Raji (cell line): ENCODE measurements around the gene EXOC6B.

Experiments
- POLR2A ChIP-seq: IDR thresholded peaks from 2 replicates; pipeline ENCODE4 v1.6.1; 2011; ENCODE audit warnings: low read depth, low read length, control low read depth; ENCODE audit not compliant: insufficient read depth

Gene EXOC6B

DNA sequence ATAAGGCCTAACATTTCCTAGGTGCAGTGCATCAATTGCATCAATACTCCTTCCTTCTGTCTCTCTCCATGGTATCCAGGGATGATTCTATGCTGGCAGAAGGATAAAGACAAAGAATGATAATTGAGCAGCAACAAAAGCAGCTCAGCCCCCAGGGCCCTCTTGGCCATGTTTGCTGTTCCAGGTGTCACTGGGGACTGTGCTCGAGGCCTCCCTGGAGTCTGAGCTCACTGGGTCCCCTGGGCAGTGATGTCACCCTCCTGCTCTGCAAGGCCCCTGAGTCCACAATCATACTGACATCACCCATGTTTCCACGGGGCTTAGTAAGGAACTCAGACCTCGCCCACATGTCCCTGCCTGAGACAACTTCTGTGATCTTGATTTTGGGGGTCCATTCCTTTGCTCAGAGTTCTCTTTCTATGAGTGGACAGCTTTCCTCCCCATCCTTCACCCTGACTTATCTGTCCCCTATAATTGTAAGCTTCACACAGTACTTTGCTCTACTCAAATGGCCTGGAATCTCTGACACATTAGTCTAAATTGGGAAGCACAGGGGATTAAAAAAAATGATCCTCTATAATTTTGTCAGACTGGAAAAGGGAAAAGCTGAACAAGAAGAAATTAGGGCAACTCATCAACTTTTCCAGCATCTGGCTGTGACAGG, 15.8 kb upstream of the EXOC6B start:
- no peak for TF ChIP-seq POLR2A

DNA sequence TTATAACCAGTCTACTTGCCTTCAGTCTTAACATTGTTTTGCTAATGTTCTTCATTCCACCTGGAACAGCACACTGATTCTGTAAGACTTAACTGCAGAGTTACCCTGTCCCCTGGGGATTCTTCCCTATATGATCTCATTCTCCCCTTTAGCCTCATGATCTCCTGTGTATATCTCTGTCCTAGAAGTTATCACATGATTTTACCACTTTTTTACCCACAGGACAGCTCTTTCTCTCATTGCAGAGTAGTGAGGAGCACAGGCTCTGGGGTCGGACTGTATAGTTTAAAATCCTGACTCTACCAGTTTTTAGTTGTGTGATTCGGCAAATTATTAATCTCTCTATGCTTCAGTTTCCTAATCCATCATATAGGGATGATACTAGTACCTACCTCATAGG, 14.2 kb upstream of the EXOC6B start:
- no peak for TF ChIP-seq POLR2A

DNA sequence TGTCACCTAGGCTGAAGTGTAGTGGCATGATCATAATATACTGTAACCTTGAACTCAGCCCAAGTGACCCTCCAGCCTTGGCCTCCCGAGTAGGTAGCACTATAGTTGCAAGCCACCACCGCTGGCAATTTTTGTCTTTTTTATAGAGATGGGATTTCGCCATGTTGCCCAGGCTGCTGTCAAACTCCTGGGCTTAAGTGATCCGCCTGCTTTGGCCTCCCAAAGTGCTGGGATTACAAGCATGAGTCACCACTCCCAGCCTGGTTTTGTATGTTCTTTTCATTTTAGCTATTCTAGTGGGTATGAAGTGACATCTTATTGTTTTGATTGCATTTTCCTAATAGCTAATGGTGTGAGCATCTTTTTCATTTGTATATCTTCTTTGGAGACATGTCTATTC, 11.3 kb upstream of the EXOC6B start:
- no peak for TF ChIP-seq POLR2A

DNA sequence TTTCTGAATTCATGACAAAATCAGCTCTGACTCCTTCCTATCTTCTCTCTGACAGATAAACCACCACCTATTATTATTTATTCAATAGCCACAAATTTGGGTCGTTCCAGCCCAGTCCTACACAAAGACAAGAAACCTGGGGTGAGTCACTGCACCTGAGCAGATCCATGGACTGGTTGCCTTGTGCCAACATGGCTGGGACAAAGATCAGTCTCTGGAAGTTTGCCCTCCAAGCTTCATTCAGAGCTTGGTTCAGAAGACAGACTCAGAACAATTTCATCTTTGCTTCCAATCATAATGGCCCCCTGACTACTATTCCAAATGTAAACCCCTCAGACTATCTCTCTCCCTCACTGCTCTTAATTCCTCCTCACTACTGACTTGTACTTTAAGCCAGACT, 9.6 kb upstream of the EXOC6B start:
- TF ChIP-seq POLR2A = no peak

DNA sequence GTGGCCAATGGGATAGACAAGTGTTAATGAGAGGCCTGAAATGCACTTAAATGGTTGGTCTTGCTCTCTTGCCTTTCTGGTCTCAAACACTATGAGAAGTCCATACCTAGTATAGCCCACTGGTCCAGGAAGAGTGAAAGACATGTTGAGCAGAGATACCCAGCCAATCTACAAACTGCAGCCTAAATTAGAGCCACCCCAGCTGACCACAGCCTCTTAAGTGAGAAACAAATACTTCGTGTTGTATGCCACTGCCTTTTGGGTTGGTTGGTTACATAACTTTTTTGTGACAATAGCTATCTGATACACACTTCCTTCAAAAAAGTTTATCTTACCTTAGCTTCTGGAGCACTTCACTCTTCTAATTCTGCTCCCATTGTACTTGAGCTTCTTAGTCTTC, 8.8 kb upstream of the EXOC6B start:
- TF ChIP-seq POLR2A = no peak

DNA sequence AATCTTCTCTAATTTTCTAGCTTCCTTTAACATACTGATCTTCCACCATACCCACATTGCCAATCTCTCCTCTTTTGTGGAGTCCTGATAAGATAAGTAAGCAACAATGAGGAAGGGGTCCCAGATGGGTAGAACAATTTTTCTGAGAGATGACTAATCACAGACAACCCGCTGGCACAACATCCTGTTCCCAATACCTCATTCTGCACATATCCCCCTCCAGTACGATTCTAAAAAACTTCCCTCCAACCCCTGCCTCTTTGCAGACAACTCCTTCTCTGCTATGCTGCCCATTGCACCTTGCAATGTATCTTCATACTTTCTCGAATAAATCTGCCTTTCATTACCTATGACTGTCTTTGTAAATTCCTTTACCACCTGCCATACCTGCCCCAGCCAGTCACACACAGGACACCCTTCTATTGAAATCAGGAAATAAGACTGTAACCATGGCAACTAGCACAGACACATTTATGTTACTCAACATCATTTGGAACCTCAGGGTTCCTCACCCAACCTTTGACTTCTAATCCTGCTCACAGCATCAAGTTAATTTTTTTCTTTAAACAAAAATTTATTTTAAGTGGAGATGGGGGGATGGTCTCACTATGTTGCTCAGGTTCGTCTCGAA, 7.4 kb upstream of the EXOC6B start:
- no peak for TF ChIP-seq POLR2A

DNA sequence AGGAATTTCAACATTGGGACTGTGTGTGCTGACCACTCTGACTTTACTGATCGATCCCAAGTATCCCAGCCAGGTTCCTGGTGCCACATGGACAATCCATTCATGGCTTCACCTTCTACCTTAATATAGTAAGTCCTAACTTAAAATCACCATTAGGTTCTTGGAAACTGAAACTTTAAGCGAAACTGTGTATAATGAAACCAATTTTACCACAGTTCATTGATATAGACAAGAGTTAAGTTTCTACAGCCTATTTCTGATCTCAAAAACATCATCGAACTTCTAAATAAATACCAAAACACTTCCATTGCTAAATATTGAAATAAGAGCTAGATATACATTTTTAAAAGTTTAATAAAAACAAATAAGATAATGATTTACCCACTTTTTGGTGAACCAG, 4.4 kb upstream of the EXOC6B start:
- TF ChIP-seq POLR2A = no peak

DNA sequence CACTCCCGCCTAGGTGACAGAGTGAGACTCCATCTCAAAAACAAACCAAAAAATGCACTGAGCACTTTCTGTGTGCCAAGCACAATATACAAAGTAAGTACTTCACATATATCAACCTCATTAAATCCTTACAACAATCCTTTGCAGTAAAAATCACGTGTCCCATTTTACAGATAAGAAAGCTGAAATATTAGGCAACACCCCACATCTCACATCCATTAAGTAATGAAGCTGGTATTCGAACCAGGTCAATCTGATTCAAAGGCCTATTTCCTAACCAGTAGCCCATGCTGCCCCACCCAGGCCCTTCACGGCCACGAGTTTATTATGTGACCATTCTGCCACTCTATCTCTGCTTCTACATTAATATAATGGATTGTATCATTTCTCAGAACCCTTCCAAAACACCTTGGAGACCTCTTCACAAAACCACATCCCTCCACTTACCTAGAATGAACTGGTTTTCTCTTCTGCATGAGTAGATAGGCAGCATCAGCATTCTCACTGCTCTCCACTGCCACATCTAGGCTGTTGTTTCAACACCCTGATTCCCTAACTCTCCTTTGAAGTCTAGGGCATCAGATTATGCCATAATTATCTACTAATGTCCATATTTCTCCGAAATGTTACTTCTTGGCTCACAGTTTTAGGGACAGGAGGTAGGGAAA, 3.1 kb upstream of the EXOC6B start:
- no peak for TF ChIP-seq POLR2A

DNA sequence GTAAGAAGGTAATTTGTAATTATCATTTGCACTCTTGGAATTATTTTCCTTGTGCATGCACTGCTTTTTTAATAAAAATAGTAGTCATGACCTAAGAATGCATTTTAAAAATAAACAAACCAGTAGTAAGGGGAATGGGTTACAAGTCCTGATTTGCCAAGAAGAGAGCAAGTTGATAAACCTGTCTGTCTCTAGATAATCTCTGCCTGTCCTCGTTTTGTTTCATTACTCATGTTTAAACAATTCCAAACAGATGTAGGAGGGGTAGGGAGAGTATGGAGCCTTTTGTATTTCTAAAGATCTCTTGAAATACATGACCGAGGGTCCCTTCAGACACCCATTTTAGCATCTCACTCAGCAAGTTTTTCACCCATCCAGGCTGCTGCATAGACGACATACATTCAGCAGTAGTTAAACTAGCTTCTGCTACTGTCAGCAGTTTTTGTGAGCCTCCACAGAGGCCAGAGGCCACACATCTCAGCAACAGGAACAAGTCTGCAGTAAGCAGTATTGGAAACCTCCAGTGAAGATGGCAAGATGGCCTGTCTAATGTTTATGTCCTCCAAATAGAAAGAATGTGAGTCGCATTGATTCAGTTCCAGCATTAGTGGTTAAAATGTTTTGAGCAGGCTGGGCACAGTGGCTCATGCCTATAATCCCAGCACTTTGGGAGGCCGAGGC, 2.3 kb upstream of the EXOC6B start:
- no peak for TF ChIP-seq POLR2A

DNA sequence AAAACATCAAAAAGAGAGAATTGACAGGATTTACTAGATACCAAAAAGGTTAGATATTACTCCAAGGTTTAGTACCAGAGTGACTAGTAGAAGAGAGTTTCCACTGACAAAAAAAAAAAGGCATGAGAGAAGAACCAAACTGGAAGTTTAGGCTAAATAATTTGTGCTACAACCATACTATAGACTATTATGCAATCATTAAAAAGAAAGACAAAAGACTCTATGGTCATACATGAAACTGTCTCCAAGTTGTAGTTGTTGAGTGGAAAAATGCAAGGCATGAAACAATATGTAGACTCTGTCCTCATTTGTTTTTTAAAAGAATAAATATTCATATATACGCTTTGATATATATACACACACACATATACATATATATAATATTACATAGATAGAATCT, 1.7 kb upstream of the EXOC6B start:
- no peak for TF ChIP-seq POLR2A

DNA sequence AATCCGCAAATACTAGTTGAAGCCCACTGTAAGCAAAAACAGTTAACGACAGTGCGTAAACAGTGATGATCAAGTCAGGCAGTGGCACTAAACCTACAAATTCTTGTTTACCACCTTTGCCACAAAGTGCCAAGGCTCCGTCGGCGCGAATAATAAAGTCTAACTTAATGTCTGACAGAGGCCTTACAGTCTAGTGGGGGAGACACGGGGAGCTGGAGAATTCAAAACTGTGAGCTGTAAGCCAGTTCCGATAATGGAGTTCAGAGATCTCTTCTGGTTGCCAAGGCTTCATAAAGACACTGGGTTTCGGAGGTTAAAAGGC, 284 bp upstream of the EXOC6B start:
- TF ChIP-seq POLR2A = no peak

DNA sequence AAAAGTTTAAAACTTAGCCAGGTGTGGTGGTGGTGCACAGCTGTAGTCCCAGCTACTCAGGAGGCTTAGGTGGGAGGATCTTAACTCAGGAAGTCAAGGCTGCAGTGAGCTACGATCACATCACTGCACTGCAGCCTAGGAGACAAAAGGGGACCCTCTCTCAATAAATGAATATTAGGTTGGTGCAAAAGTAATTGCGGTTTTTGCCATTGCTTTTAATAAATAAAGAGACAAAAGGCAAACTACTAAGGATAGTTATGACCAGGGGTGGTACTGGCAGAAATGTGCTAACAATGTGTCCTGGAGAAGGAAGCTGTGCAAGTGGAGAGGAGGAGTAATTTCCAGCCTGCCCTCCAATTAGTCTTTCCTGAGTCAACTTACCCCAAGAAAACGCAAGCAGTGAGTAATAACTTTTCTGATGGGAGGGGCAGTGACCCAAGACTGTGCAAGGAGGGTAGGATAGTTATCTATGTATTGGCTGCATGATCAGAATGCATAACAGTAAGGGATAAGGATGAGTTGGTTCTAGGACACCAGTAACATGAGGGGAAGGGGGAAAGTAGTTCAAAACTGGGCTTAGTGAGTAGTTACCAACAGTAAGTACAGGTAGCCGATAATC, 1.5 kb downstream of the EXOC6B start:
- TF ChIP-seq POLR2A = no peak

DNA sequence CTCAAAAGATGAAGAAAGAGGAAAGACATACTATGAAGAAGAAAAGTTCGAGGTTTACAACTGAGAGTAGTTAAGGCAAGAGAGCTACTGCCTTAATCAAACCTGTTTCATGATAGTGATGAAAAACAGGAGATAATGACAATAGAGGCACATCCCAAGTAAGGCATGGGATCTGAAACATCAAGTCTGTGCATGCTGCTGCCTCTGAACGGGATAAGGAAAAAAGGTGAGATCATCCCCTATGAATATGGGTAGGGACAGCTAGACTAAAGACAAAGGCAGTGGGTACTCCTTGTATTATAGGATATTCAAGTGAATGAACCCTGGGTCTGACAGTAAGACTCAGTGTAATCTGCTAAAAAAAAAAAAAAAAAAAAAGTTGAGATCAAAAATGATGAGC, 3.0 kb downstream of the EXOC6B start:
- no peak for TF ChIP-seq POLR2A

DNA sequence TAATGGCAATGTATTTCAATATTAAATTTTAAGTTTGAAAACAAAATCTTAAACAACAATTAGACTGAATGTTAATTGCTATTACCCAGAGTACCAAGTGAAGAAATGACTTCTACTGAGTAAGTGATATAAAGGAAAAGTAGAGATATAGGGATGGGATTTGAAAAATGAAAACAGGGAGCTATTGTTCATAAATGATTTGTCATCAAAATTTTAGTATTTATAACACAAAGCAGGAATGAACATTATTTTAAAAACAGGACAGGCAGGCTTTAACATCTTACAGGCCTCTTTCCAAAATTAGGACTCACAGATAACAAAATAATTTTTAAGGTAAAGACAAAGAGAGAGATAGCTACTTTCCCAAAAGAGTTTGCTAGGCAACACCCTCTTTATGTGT, 3.9 kb downstream of the EXOC6B start:
- TF ChIP-seq POLR2A = no peak

DNA sequence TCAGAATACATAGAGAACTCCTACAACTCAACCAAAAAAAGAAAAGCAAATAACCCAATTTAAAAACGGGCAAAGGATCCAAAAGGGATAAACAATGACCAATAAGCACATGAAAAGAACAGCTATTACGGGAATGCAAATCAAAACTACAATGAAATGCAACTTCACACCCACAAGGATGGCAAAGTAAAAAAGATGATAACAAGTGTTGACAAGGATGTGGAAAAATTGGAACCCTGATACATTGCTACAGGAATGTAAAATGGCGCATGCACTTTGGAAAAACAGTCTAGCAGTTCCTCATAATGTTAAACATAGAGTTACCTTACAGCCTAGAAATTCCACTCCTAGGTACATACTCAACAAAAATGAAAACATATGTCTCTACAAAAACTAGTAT, 4.7 kb downstream of the EXOC6B start:
- no peak for TF ChIP-seq POLR2A

DNA sequence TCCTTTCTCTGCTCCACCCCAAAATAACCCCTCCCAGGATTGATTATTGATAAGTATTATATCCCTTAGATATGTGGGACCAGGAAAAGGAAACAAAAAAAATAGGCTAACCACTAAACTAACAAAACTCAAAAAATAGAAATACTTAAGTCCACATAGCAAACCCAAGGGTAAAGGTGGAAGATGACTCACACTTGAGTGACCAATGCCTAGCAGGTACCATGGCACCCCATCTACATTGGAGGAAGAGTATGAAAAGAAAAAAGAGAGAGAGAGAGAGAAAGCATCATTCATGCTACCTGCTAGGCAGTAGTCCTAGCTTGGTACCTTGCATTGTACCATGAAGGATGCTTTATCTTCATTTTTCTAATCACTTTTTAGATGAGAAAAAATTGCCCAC, 6.3 kb downstream of the EXOC6B start:
- no peak for TF ChIP-seq POLR2A

DNA sequence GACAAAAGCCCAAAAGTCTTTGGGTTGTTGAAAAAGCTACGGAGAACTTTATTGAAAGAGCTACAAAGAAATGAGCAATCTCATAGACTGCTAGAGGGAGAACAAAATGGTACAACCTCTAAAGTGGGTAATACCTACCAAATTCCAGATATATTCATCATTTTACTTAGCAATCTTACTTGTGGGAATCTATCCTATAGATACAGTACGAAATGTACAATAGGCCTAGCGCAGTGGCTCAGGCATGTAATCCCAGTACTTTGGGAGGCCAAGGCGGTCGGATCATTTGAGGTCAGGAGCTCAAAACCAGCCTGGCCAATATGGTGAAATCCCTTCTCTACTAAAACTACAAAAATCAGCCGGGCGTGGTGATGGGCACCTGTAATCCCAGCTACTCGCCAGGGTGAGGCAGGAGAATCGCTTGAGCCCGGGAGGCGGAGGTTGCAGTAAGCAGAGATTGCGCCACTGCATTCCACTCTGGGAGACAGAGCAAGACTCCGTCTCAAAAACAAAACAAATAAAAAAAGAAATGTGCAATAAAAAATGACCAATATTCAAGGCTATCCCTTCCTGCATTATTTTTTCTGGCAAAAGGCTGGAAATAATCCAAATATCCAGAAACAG, 10.1 kb downstream of the EXOC6B start:
- no peak for TF ChIP-seq POLR2A
